ENCODE results near the gene SEMA6A.

SEMA6A gene

GRCh38 chr5:116428966-116429365, 145.7 kb downstream of the SEMA6A start:
- DNase-seq, result no peak

- no peak for DNase-seq
Measured at GRCh38 chr5:116428413-116428812, 146.2 kb downstream of the SEMA6A start.

- DNase-seq, result no peak
Measured at GRCh38 chr5:116424951-116425350, 149.7 kb downstream of the SEMA6A start.

GRCh38 chr5:116424258-116424615, 150.4 kb downstream of the SEMA6A start:
- no peak for DNase-seq

GRCh38 chr5:116423587-116424257, 150.9 kb downstream of the SEMA6A start:
- DNase-seq, result no peak

- DNase-seq, result no peak
Measured at GRCh38 chr5:116423141-116423540, 151.5 kb downstream of the SEMA6A start.

GRCh38 chr5:116421080-116421629, 153.5 kb downstream of the SEMA6A start:
- DNase-seq, result no peak

- DNase-seq, result no peak
Measured at GRCh38 chr5:116420540-116420939, 154.1 kb downstream of the SEMA6A start.

- no peak for DNase-seq
Measured at GRCh38 chr5:116419258-116419657, 155.4 kb downstream of the SEMA6A start.

GRCh38 chr5:116418774-116419173, 155.8 kb downstream of the SEMA6A start:
- no peak for DNase-seq

GRCh38 chr5:116418016-116418415, 156.6 kb downstream of the SEMA6A start:
- no peak for DNase-seq

- no peak for DNase-seq
Measured at GRCh38 chr5:116415989-116416388, 158.6 kb downstream of the SEMA6A start.

GRCh38 chr5:116415182-116415581, 159.4 kb downstream of the SEMA6A start:
- no peak for DNase-seq

- DNase-seq, result no peak
Measured at GRCh38 chr5:116411101-116411571, 163.5 kb downstream of the SEMA6A start.

- DNase-seq, result no peak
Measured at GRCh38 chr5:116410336-116410890, 164.2 kb downstream of the SEMA6A start.

- no peak for DNase-seq
Measured at GRCh38 chr5:116409591-116410296, 164.9 kb downstream of the SEMA6A start.

GRCh38 chr5:116406306-116407041, 168.1 kb downstream of the SEMA6A start:
- no peak for DNase-seq

GRCh38 chr5:116404792-116405191, 169.8 kb downstream of the SEMA6A start:
- DNase-seq, result no peak

GRCh38 chr5:116404016-116404415, 170.6 kb downstream of the SEMA6A start:
- DNase-seq, result no peak

GRCh38 chr5:116402235-116402634, 172.4 kb downstream of the SEMA6A start:
- no peak for DNase-seq

- DNase-seq, result no peak
Measured at GRCh38 chr5:116401576-116401975, 173.0 kb downstream of the SEMA6A start.

GRCh38 chr5:116396476-116397099, 178.0 kb downstream of the SEMA6A start:
- no peak for DNase-seq
